EH (cell line): Measurements from ENCODE around the gene MTCL1.
A peak's percentile ranks its signal among the peaks of the same experiment; 100 is the strongest.

Experiments used
- DNase-seq: peaks from one replicate; pipeline ENCODE4 v3.0.0-alpha.2; 2015; ENCODE audit warnings: low read depth

The MTCL1 gene

GRCh38 chr18:8705238-8705960 lies at the start of gene MTCL1:
MTCL1 (plus strand) TSS chr18:8705556; CDS start chr18:8705661, 105 bp downstream.
- peak; percentile 76 for DNase-seq

DNA sequence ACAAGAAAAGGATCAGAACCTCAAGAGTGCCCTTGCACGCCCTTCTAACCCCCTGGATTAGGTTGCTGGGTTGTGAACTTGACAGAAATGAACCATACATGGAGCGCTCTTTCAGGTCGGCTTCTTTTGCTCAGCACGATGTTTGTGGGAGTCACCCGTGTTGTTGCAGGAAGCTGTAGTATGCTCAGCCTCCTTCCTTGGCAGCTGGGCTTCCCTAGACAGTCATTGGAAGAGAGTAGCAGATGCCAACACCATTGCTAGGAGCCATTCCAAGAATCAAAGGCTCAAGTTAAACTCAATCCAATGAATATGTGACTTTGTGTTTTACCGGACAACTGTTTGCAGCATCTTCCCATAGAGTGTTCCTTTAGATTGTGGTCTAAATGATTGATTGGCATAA lies 49.1 kb upstream of the MTCL1 start:
- no peak for DNase-seq

- no peak for DNase-seq
Observed at GRCh38 chr18:8657050-8657820, 48.1 kb upstream of the MTCL1 start.

GRCh38 chr18:8657873-8658470 lies 47.4 kb upstream of the MTCL1 start:
- DNase-seq: peak; percentile 47

GRCh38 chr18:8658858-8659485 lies 46.4 kb upstream of the MTCL1 start:
- no peak for DNase-seq

DNA sequence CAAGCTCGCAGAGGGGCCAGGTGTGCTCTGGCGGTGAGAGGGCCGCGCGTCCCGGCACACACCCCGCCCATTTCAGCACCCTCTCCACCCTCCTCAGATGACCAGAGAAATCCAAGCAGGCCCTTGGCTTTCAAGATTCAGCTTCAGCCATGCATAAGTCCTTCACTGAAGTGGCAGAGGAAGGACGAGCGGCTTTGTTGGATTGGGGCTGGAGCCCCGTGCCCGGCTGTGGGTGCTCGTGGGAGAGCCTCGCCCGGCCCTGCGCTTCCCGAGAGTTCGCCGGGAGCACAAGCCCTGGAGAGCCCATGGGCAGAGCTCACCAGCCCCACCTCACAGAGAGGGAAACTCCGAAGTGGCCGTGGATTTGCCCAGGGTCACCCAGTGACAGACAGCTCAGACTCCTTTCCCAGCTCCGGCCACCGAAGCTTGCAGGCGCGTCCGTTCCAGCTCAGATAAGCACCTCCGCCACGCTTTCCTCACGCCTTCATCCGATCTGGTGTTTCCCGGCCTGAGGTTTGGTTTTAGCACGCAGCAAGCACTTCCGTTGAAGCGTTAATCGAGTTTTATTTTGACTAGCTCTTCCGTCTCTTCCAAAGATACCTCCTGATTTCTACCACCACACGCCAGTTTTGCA lies 45.6 kb upstream of the MTCL1 start:
- DNase-seq: no peak

- DNase-seq: no peak
Observed at GRCh38 chr18:8660316-8660715, 45.0 kb upstream of the MTCL1 start.

GRCh38 chr18:8661754-8662559 lies 43.4 kb upstream of the MTCL1 start:
- peak; percentile 55 for DNase-seq

DNA sequence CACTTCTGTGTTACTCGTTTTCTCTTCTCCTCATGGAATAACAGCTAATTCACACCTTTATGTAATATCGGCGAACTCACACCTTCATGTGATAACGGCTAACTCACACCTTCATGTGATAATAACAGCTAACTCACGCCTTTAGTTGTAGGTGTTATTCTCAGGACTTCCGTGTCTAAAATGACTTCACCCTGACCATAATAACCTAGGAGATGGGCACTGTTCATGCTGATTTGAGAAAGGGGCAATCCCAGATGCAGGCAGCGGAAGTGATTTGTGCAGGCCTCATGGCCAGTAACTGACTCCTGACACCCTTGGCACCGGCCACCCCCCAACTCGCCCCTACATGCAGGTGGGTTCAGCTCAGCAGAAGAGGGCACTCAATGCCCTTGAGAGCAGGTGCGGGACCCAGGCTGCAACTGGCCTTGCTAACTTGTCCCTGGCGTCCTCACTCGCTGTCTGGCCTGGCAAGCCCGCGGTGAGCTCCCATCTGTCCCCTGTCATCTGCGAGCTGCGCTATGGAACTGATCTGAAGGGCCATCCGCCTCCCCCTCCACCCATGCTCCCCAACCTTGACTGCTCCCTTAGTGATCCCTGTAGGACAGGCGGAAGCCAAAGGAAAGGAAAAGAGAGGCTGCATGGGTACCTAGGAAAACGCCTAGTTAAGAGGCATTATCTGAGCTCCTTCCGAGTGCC lies 42.6 kb upstream of the MTCL1 start:
- DNase-seq: no peak

- peak; percentile 69 for DNase-seq
Observed at GRCh38 chr18:8667846-8668245, 37.5 kb upstream of the MTCL1 start.

DNA sequence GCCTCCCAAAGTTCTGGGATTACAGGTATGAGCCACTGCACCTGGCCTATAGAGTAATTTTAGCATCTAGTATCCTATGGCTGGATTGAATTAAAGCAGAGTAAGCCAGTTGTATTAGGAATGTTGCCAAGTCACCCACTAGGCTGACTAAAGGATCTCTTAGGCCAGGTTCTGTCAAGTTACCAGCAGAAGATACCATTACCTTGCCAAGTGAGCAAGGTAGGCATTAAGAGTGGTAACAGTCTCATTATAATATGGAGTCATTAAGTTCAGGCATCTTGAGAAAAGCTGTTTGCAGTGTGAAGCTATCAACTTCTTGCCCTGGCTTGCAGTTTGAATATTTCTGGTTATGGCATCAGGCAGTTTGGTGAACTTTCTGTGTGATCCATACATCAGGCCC lies 37.0 kb upstream of the MTCL1 start:
- DNase-seq: no peak

DNA sequence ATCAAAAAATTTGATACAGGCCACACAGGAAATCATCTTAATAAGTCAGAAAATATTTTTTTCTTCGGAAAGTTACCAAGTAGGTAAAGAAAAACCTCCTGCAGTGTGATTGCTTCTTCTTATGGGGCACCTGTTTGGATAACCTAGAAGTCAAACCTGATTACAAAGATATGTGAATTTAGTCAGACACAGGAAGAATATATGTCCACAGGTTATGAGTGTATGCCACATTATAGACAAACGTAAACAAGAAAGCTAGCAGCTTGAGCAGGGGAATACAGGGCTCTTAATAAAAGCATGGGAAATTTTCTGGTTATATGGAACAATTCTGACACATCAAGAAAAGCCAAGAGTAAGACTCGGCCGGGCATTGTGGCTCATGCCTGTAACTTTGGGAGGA lies 35.8 kb upstream of the MTCL1 start:
- no peak for DNase-seq

GRCh38 chr18:8673256-8674209 lies 31.8 kb upstream of the MTCL1 start:
- peak; percentile 51 for DNase-seq

DNA sequence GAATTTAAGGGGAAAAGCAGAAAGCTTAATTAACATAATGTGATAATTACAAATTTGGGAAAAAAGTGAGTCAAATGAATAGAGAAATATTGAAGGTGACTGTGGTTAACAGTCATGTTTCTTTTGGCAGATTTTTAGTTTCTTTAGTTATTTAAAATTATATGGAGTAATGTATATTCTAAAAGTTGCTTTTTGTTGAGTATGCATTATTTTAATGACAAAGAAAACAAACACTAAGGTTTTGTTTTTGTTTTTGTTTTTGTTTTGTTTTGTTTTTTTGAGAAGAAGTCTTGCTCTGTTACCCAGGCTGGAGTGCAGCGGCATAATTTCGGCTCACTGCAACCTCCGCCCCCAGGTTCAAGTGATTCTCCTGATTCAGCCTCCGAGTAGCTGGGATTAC lies 30.3 kb upstream of the MTCL1 start:
- DNase-seq: no peak

- no peak for DNase-seq
Observed at GRCh38 chr18:8681196-8681595, 24.2 kb upstream of the MTCL1 start.

- DNase-seq: no peak
Observed at GRCh38 chr18:8684577-8684976, 20.8 kb upstream of the MTCL1 start.

DNA sequence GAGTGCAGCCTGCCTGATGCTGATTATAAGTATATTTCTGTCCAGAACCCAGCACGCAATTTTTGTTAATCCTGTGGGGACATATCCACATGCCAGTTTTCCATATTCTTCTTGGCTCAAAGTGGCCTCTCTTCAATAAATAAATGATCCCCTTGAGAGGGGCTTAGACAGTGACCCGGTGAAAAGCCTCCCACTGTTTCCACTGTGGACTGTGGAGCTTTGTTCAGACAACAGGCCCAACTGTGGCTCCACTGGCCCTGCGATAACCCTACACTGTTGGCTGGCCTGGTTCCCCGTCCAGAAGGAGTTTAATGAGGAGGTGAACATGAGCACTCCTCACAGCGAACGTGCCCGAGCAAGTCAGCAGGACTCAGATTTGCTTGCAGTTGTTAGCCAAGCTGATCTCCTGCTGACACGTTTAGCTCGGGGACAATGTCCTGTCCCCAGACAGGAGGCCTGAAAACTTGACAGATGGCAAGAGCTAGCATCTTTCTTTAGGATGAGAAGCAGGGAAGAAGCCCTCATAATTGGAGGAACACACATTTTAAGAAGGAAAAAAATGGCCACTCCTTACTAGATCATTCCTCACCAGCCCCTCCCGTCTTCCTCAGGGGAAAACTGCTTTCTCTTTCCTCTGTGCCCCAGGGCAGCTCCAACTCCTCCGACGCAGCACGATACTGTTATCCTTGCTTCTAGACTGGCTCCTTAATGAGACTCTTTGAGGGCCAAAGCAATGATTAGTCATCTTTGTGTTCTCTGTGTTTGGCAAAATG lies 20.0 kb upstream of the MTCL1 start:
- DNase-seq: peak; percentile 62

GRCh38 chr18:8685914-8686216 lies 19.5 kb upstream of the MTCL1 start:
- DNase-seq: no peak

DNA sequence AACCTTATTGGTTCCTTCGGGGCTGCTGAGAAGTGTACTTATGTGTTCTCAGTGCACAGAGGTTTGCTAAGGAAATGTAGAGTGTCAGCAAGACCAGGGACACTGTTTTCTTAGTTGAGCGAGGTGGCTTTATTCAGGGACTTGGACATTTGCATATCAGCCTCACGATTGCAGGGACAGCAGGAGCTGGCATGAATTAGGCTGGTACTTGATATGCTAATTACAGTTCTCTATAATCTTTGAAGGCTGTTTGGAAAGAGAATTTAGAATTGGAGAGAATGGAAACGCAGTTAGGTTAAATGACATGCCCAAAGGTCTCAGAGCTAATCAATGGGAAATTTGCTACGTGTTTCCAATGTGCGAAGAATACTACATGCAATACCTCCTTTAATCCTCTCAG lies 18.7 kb upstream of the MTCL1 start:
- DNase-seq: no peak
